DMS153 treated with DMSO at 0.1 percent for 48 hours (cell line): Measurements from ENCODE around the gene GRIA1.
"Not testable (repeated sequence)": the region's sequence is repeated elsewhere in the genome, so short reads cannot be mapped to it uniquely, and the experiment has no call there.

Experiments
- DNase-seq: peaks from one replicate; lab custom pipeline; 2025; ENCODE audit not compliant: unreplicated experiment; lab: John Stamatoyannopoulos, UW

Gene GRIA1

GRCh38 chr5:153711755-153712154, 221.3 kb downstream of the GRIA1 start:
- no peak for DNase-seq

- DNase-seq, result no peak
Measured at GRCh38 chr5:153712946-153713345, 222.5 kb downstream of the GRIA1 start.

GRCh38 chr5:153713943-153714342, 223.5 kb downstream of the GRIA1 start:
- DNase-seq, result no peak

GRCh38 chr5:153714798-153715197, 224.3 kb downstream of the GRIA1 start:
- DNase-seq, result no peak

GRCh38 chr5:153717287-153717686, 226.8 kb downstream of the GRIA1 start:
- DNase-seq, result no peak

- DNase-seq, result no peak
Measured at GRCh38 chr5:153718713-153719112, 228.2 kb downstream of the GRIA1 start.

GRCh38 chr5:153719324-153719723, 228.9 kb downstream of the GRIA1 start:
- no peak for DNase-seq

- DNase-seq, result not testable (repeated sequence)
Measured at GRCh38 chr5:153723022-153723610, 232.6 kb downstream of the GRIA1 start.

GRCh38 chr5:153742060-153742459, 251.6 kb downstream of the GRIA1 start:
- DNase-seq, result no peak

GRCh38 chr5:153744751-153745150, 254.3 kb downstream of the GRIA1 start:
- no peak for DNase-seq

GRCh38 chr5:153745778-153746395, 255.4 kb downstream of the GRIA1 start:
- DNase-seq, result no peak

GRCh38 chr5:153746440-153746839, 256.0 kb downstream of the GRIA1 start:
- DNase-seq, result no peak

GRCh38 chr5:153748823-153749222, 258.4 kb downstream of the GRIA1 start:
- no peak for DNase-seq

GRCh38 chr5:153749960-153750359, 259.5 kb downstream of the GRIA1 start:
- DNase-seq, result no peak

- no peak for DNase-seq
Measured at GRCh38 chr5:153751251-153751650, 260.8 kb downstream of the GRIA1 start.

GRCh38 chr5:153752890-153753289, 262.4 kb downstream of the GRIA1 start:
- DNase-seq, result no peak

- DNase-seq, result no peak
Measured at GRCh38 chr5:153753645-153754432, 263.4 kb downstream of the GRIA1 start.

- no peak for DNase-seq
Measured at GRCh38 chr5:153755913-153756500, 265.5 kb downstream of the GRIA1 start.

GRCh38 chr5:153756540-153756939, 266.1 kb downstream of the GRIA1 start:
- DNase-seq, result no peak

- DNase-seq, result no peak
Measured at GRCh38 chr5:153765987-153766386, 275.5 kb downstream of the GRIA1 start.

GRCh38 chr5:153767221-153768188, 277.0 kb downstream of the GRIA1 start:
- no peak for DNase-seq
